GM13977 (cell line): Measurements from ENCODE around the gene ELP1.

Experiments
- DNase-seq: peaks from one replicate; pipeline ENCODE4 v3.0.0; 2012; ENCODE audit warnings: low spot score
- in situ Hi-C: fragments of 300-500 bp; cut with MboI; formaldehyde crosslinking; loops from one replicate; pipeline ENCODE4 v1.12.0; 2022; ENCODE audit warnings: low sequenced_read_pairs, low pct_unique_long_range_greater_than_20kb, mixed read lengths, inconsistent platforms; ENCODE audit not compliant: unreplicated experiment
- TF ChIP-seq, protein P1 (sequence below): IDR thresholded peaks from 2 replicates; pipeline ENCODE4 v1.5.1; 2012; ENCODE audit warnings: mild to moderate bottlenecking, control low read depth; ENCODE audit not compliant: insufficient read depth; ENCODE audit errors: extremely low read depth, missing control alignments

Gene ELP1

DNA sequence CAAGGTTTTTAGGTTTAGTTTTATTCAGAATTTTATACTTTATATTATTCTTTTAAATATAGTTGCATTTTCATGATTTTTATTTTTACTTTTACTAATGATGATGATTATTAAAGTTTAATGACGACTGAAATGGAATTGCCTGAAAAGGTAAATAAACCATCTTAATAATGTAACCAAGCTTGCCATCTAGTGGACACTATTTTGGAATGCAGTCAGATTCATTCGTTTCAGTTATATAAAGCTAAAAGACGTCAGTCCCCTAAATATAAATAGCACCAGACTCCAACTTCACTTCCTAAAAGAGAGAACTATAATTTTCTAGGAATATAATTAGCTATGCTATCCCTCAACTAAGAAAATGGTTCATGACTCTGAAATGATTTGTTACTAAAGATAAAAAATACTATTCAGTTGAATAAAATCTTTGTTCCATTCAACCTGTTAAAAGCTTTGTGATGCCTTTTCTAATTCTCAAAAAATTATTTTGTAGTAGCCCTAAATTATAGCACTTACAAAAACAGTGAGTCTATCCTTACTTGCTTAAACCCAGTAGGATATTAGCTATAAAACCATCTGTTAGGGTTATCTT is 20.2 kb upstream of the ELP1 start:
- TF ChIP-seq, protein P1, sequence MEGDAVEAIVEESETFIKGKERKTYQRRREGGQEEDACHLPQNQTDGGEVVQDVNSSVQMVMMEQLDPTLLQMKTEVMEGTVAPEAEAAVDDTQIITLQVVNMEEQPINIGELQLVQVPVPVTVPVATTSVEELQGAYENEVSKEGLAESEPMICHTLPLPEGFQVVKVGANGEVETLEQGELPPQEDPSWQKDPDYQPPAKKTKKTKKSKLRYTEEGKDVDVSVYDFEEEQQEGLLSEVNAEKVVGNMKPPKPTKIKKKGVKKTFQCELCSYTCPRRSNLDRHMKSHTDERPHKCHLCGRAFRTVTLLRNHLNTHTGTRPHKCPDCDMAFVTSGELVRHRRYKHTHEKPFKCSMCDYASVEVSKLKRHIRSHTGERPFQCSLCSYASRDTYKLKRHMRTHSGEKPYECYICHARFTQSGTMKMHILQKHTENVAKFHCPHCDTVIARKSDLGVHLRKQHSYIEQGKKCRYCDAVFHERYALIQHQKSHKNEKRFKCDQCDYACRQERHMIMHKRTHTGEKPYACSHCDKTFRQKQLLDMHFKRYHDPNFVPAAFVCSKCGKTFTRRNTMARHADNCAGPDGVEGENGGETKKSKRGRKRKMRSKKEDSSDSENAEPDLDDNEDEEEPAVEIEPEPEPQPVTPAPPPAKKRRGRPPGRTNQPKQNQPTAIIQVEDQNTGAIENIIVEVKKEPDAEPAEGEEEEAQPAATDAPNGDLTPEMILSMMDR = peak; percentile 60
- DNase-seq = peak; percentile 39
- in situ Hi-C loops = no loop called here

DNA sequence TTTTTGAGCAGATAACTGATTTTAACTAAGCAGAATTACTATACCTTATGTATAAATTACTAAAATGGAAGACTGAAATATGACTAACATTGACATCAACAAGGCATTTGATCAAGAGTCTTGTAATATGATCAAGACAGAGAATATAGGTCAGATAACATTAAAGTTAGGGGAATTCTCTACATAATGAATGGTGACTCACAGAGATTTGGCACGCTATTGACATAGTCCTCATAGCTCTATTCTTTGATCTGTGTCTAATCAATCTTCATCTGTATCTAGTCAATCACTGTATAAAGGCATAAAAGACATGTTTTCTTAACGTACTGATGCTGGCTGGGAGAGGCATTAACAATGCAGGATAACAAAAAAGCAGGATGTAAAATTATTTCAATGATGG is 17.7 kb upstream of the ELP1 start:
- in situ Hi-C loops = no loop called here

DNA sequence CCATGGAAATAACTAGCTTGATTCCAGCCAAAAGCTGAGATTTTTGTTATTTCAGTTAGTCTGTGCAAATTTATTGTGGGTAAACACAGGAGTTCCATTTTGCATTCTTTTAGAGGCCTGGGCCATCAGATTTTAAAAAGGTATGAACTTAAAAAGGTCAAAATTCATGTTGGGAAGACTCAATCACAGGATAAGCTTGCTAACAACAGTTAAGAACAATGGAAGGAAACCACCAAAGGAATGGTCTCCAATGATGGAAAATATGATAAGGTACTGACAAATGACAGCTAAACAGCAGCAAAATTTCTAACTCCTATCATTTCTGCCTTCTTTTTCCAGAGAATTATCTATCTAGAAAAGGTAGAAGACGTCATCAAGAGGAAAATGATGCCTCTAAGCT is 16.2 kb upstream of the ELP1 start:
- no peak for DNase-seq
- TF ChIP-seq, protein P1 = no peak
- in situ Hi-C loops = no loop called here

More for the DNA sequence above, 17.7 kb upstream of the ELP1 start:
- no peak for DNase-seq
- TF ChIP-seq, protein P1 = no peak

DNA sequence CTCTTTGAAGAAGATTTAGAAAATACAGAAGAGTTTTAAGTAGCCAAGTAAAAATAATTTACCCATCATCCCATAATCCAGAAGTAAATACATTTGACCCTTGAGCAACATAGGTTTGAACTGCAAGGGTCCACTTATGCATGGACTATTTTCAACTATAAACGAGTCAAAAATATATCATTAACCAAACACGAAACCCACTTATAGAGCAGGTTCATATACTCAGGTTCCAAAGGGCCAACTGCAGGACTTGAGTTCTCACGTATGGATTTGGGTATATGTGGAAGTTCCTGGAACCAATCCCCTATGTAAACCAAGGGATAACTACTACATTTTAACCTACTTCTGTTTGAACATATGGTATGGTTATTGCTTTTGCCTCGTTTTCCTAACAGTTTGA is 6.1 kb upstream of the ELP1 start:
- TF ChIP-seq, protein P1 = no peak
- no peak for DNase-seq
- in situ Hi-C loops = no loop called here

DNA sequence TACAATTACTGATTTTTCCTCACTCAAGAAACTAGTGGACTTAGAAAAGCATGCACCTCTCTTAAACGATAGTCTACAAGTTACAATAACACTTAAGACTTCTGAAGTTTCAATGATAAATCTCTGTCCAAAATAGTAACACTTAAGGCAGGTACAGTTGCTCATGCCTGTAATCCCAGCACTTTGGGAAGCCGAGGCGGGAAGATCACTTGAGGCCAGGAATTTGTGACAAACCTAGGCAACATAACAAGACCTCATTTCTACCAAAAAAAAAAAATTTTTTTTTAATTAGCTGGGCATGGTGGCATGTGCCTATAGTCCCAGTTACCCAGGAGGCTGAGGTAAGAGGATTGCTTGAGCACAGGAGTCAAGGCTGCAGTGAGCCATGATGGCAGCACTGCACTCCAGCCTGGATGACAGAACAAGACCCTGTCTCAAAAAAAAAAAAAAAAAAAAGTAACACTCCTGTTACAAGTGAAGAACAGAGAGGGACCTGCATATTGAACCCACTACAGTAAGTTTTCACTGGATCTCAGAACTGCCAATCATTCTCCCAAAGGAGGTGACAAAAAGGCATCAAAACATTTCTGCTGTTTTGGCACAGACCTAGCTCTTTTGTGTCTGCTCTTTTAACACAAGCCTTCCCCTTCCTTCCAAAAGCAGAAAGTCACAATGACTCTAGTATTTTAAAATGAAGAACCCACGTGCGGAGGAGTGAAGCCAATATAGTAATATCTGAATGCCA is 3.8 kb upstream of the ELP1 start:
- TF ChIP-seq, protein P1 = no peak
- DNase-seq = no peak
- in situ Hi-C loops = no loop called here

DNA sequence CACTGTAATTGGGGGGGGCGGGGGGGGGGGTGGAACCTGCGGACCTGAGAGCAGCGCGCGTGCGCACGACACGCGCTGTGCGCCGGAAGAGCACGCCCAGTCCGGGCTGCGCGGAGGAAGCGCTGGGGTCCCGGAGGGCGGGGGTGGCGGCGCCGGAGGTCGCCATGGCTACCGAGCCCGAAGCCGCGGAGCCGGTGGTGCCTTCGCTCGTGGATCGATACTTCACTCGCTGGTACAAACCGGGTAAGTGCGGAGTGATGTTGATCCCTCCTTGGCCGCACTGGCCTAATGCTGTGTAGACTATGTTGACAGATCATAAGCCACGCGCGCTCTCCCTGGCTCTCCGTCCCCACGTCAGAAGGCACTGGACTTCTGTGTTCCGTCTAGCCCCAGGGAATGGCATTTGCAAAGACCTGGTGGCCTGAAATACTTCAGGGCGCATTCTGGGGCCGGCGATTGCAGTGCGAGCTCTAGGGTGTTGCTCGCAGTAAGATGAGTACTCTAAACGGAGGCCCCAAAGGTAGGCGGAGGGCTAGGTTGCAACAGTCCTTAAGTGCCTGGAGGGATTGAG is 484 bp upstream of the ELP1 start, which contains the start of gene ABITRAM:
Gene ABITRAM, plus strand, starts transcription at position 78 of the 571 bp plus-strand sequence. Its CDS starts 87 bp downstream, at position 165.
- DNase-seq = peak; percentile 92
- in situ Hi-C loops = no loop called here
- TF ChIP-seq, protein P1 = no peak
